Measurements from ENCODE around the gene NAGLU.

The NAGLU gene

DNA sequence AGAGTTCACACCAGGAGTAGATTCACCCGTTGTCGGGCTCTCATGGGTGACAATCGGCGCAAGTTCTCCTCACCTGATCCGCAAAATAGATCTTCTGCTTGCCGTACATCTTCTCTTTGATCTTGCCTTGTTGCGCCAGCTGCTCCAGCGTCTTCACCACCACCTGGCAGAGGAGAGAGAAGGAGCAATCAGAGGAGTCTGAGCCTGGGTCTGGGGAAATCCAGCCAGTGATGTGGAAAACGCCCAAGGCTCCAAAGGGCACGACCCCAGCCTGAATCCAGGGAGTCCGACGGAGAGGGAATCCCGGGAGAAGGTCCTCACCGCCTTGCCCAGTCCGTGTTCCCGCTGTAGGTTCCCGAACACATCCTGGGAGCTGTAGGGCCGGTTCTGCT is 41.1 kb downstream of the NAGLU start:
- no peak for DNase-seq (ENCODE audit: low read depth)
- H3K4me3 ChIP-seq (ENCODE audit: low read length) = peak overlapping the region; percentile 86
- TF ChIP-seq, protein P1, sequence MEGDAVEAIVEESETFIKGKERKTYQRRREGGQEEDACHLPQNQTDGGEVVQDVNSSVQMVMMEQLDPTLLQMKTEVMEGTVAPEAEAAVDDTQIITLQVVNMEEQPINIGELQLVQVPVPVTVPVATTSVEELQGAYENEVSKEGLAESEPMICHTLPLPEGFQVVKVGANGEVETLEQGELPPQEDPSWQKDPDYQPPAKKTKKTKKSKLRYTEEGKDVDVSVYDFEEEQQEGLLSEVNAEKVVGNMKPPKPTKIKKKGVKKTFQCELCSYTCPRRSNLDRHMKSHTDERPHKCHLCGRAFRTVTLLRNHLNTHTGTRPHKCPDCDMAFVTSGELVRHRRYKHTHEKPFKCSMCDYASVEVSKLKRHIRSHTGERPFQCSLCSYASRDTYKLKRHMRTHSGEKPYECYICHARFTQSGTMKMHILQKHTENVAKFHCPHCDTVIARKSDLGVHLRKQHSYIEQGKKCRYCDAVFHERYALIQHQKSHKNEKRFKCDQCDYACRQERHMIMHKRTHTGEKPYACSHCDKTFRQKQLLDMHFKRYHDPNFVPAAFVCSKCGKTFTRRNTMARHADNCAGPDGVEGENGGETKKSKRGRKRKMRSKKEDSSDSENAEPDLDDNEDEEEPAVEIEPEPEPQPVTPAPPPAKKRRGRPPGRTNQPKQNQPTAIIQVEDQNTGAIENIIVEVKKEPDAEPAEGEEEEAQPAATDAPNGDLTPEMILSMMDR (IDR thresholded peaks at IDR 0.05; ENCODE audit: insufficient read depth, low read depth, low read length, missing control alignments) = no peak

DNA sequence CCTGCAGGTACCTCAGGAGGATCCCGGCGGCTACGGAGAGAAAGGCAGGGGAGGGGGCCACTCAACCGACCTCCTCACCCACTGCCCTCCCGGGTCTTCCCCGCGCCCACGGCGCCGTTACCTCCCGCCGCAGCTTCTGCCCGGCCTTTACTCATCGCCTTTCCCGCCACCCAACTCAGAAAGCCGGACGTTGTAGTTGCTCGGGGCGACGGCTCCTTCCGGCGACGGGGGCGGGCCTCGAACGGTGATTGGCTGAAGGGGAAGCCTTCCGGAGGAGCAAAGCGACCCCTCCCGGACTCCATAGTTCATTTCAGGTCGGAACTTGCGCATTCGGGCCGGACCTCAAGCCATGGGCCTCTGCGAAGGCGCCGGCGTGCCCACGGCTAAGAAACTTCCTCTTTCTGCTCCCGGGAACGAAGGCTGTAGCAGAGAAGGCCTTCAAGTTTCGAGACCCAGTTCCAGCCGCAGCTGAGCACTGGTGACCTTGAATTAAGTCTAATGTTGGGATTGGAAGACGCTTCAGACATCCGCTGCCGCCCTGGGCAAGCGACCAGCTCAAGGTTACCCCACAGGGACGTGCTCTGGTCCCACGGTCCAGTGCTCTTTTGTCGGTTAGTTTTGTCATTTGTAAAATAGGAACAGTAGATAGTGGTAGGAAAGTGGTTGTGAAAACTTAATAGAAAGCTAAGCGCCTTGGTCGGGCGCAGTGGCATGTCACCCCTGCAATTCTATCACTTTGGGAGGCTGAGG is 41.7 kb downstream of the NAGLU start, which contains the start of gene PSMC3IP:
TSS of gene PSMC3IP (minus strand) at position 198 of the 750 bp plus-strand sequence. CDS start at position 155, 43 bp downstream.
- peak; percentile 96 for DNase-seq (ENCODE audit: low read depth)
- peak within 1 kb of the TSS; percentile 86 for H3K4me3 ChIP-seq (ENCODE audit: low read length)
- TF ChIP-seq, protein P1 (IDR thresholded peaks at IDR 0.05; ENCODE audit: insufficient read depth, low read depth, low read length, missing control alignments) = peak; percentile 53

DNA sequence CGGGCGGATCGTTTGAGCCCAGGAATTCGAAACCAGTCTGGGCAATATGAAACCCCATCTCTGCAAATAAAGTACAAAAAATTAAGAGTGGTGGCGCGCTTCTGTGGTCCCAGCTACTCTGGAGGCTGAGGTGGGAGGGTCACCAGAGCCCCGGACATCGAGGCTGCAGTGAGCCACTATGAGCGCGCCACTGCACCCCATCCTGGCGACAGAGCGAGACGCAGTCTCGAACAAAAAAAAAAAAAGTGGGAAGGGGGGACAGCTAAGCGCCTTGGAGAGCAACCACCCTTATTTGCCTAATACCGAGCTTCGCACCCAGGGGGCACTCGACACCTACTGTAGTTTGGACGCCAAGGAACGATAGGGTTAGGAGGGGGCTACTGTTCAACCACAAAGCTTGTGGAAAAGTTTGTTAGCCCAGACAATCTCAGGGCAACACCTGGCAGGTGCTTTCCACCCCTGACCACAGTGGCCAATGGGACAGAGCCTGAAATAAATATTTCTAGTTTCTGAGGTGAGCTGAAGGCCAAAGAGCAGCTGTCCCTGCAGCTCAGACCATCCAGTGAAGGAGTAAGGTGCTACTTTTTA is 42.3 kb downstream of the NAGLU start:
- peak; percentile 75 for DNase-seq (ENCODE audit: low read depth)
- H3K4me3 ChIP-seq (ENCODE audit: low read length) = peak overlapping the region; percentile 86
- TF ChIP-seq, protein P1 (IDR thresholded peaks at IDR 0.05; ENCODE audit: insufficient read depth, low read depth, low read length, missing control alignments) = peak; percentile 76

DNA sequence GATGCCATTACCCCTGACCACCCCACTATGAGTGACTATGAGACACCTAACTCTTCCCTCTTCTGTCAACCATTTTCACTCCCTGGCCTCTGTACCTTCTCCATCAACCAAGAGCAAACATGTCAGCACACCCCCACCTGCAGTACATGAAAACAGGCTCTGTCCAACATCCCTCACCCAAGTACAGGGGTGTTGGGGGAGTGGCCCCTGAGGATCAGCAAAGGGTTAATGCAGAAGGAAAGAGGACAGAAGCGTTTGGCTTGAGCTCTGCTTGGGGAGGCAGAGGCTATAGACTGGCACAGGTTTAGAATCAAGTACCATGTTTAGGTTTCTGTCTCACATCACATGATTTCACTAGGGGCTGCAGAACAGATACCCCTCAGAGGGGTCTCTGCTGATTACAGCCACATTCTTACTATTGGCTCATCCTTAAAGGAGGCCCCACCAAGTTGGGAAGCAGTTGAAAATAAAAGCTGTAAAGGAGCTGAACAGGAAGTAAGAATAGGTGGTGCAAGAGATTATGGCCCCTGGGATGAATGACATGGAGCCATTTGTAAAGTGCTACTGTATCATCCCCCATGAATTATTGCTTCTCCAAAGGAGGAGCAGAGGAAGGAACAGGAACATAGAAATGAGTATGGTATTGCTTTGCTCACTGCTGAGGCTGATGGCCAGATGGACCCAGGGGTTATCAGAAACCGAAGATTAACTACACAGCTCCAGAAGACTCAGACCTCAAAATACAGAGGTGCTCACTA is 43.9 kb downstream of the NAGLU start:
- TF ChIP-seq, protein P1 (IDR thresholded peaks at IDR 0.05; ENCODE audit: insufficient read depth, low read depth, low read length, missing control alignments) = no peak
- no peak overlapping the region for H3K4me3 ChIP-seq (ENCODE audit: low read length)
- no peak for DNase-seq (ENCODE audit: low read depth)

DNA sequence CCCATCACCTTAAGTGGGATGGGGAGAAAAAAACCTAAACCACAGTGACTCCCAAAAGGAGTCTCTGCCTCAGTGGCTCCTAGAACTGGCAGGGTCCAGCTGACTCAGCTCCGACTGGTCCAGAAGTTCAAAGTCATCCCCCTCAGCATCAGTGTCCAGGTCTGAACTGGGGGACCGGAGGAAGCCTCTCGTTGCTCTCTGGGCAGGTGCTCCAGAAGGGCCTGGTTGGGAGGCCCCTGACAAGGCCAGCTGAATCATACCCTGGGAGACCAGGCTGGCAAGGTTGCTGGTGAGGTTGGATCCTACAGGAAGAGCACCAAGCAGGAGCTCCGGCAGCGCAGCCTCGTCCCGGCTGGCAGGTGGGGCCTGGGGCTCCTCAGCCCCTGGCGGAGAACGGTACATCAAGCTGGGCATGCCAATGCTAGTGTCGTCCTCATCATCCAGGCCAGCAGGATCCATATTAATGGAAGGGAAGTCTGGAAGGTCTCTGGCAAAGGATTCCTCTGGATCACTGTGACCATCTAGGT is 45.8 kb downstream of the NAGLU start:
- TF ChIP-seq, protein P1 (IDR thresholded peaks at IDR 0.05; ENCODE audit: insufficient read depth, low read depth, low read length, missing control alignments) = no peak
- H3K4me3 ChIP-seq (ENCODE audit: low read length) = no peak overlapping the region
- DNase-seq (ENCODE audit: low read depth) = no peak

DNA sequence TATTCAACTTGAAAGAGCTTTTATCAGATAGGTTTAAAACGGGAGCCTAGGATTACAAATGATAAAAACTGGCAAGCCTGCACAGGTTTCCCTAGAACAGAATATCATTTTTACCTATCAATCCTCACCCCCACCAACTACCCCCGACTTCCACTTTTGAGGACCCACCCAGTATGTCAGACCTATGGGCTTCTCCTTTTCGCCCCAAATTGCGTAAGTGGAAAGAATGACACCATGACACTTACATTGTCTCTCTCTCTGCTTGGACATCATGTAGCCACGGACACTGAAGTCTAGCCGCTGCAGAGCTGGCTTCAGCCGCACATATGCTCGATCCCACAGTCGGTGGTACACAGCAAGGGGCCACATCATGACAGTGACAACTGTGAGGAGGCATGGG is 48.8 kb downstream of the NAGLU start:
- TF ChIP-seq, protein P1 (IDR thresholded peaks at IDR 0.05; ENCODE audit: insufficient read depth, low read depth, low read length, missing control alignments) = no peak
- no peak overlapping the region for H3K4me3 ChIP-seq (ENCODE audit: low read length)
- no peak for DNase-seq (ENCODE audit: low read depth)

Measured in epithelial cell of esophagus (primary cell).